ENCODE data around the gene LGALS9B.
"Not testable (repeated sequence)": the region's sequence is repeated elsewhere in the genome, so short reads cannot be mapped to it uniquely, and the experiment has no call there.

- not testable (repeated sequence) for TF ChIP-seq CTCF, POLR2A (IDR thresholded peaks at IDR 0.05)
Observed at GRCh38 chr17:20479889-20480591, 12.7 kb upstream of the LGALS9B start.
